ENCODE measurements around the gene MROH9. TPM values are rescaled to one million over a fixed set of nuclear protein-coding genes. Genes with fewer than 3 reads are reported as not detected.

MROH9 gene
- total and polyA plus RNA-seq, 2 experiments from 2014 or later: 0.15 to 0.23 TPM

GRCh38 chr1:171014880-171015279, 79.5 kb downstream of the MROH9 start:
- H3K9me2 ChIP-seq (replicated peaks; ENCODE audit: insufficient read depth): no peaks in the 10 kb centered on the region
- H3K27ac ChIP-seq: no peak overlapping the region
- H3K4me1 ChIP-seq (ENCODE audit: insufficient read depth): no peaks in the 10 kb centered on the region
- no peak overlapping the region for H3K4me3 ChIP-seq
- no peaks in the 10 kb centered on the region for H4K20me1 ChIP-seq (ENCODE audit: insufficient read depth, poor library complexity, severe bottlenecking)
- H3K9me3 ChIP-seq (ENCODE audit: low read depth): no peaks in the 10 kb centered on the region
- TF ChIP-seq EZH2 (IDR thresholded peaks at IDR 0.05; ENCODE audit: borderline replicate concordance) (no peak), CTCF (IDR thresholded peaks at IDR 0.05; ENCODE audit: poor library complexity) (no peak), EZH2phosphoT487 (IDR thresholded peaks at IDR 0.05; ENCODE audit: low read depth, severe bottlenecking, unreplicated experiment) (no peak)
- no peaks in the 10 kb centered on the region for H3K79me2 ChIP-seq
- 76% methylated on average over 4 of the region's 4 CpGs for WGBS (ENCODE audit: low lambda C conversion rate, missing lambda C conversion rate)
- DNase-seq (ENCODE audit: low spot score): no peak
- H3K4me2 ChIP-seq: no peak overlapping the region
- no peaks in the 10 kb centered on the region for H3K27me3 ChIP-seq
- no peak overlapping the region for H2AFZ ChIP-seq
- no peaks in the 10 kb centered on the region for H3K36me3 ChIP-seq (replicated peaks; ENCODE audit: insufficient read depth, low read depth)

DNA sequence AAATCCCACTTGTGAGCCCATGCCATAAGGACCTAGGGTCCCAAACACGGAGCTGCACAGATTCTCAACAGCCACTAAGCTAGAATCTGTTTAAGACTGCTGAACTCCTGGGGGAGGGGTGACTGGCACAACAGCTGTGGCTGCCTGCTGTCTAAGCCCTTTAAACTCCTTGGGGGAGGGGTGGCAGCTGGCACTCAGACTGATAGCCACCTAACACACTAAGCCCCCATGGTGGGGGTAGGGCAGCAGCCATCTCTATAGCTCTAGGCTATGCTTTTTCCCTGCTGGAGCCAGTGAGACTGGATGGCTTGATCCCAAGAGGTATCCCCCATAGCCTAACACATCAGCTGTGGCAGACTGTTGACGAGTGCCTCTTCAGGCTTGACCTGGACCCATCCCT, 82.1 kb downstream of the MROH9 start:
- H3K27me3 ChIP-seq: no peaks in the 10 kb centered on the region
- H3K9me2 ChIP-seq (replicated peaks; ENCODE audit: insufficient read depth): no peaks in the 10 kb centered on the region
- H3K4me3 ChIP-seq: no peak overlapping the region
- 96% methylated on average over 2 of the region's 2 CpGs for WGBS (ENCODE audit: low lambda C conversion rate, missing lambda C conversion rate)
- no peaks in the 10 kb centered on the region for H3K79me2 ChIP-seq
- DNase-seq (ENCODE audit: low spot score): no peak
- no peaks in the 10 kb centered on the region for H4K20me1 ChIP-seq (ENCODE audit: insufficient read depth, poor library complexity, severe bottlenecking)
- H3K4me2 ChIP-seq: no peak overlapping the region
- TF ChIP-seq EZH2 (IDR thresholded peaks at IDR 0.05; ENCODE audit: borderline replicate concordance): no peak
- no peak for TF ChIP-seq CTCF (IDR thresholded peaks at IDR 0.05; ENCODE audit: poor library complexity)
- no peak for TF ChIP-seq EZH2phosphoT487 (IDR thresholded peaks at IDR 0.05; ENCODE audit: low read depth, severe bottlenecking, unreplicated experiment)
- H3K27ac ChIP-seq: no peak overlapping the region
- H3K4me1 ChIP-seq (ENCODE audit: insufficient read depth): no peaks in the 10 kb centered on the region
- no peaks in the 10 kb centered on the region for H3K36me3 ChIP-seq (replicated peaks; ENCODE audit: insufficient read depth, low read depth)
- no peak overlapping the region for H2AFZ ChIP-seq
- H3K9me3 ChIP-seq (ENCODE audit: low read depth): no peaks in the 10 kb centered on the region

- DNase-seq (ENCODE audit: low spot score): no peak
- H3K4me3 ChIP-seq: no peak overlapping the region
- no peaks in the 10 kb centered on the region for H3K9me2 ChIP-seq (replicated peaks; ENCODE audit: insufficient read depth)
- no peaks in the 10 kb centered on the region for H3K79me2 ChIP-seq
- TF ChIP-seq CTCF (IDR thresholded peaks at IDR 0.05; ENCODE audit: poor library complexity) (no peak), EZH2 (IDR thresholded peaks at IDR 0.05; ENCODE audit: borderline replicate concordance) (no peak), EZH2phosphoT487 (IDR thresholded peaks at IDR 0.05; ENCODE audit: low read depth, severe bottlenecking, unreplicated experiment) (no peak)
- no peak overlapping the region for H3K27ac ChIP-seq
- H3K9me3 ChIP-seq (ENCODE audit: low read depth): no peaks in the 10 kb centered on the region
- no peaks in the 10 kb centered on the region for H3K36me3 ChIP-seq (replicated peaks; ENCODE audit: insufficient read depth, low read depth)
- H4K20me1 ChIP-seq (ENCODE audit: insufficient read depth, poor library complexity, severe bottlenecking): no peaks in the 10 kb centered on the region
- no peak overlapping the region for H3K4me2 ChIP-seq
- 85% methylated on average over 4 of the region's 4 CpGs for WGBS (ENCODE audit: low lambda C conversion rate, missing lambda C conversion rate)
- H2AFZ ChIP-seq: no peak overlapping the region
- H3K27me3 ChIP-seq: no peaks in the 10 kb centered on the region
- no peaks in the 10 kb centered on the region for H3K4me1 ChIP-seq (ENCODE audit: insufficient read depth)
Measured at GRCh38 chr1:171019971-171020370, 84.6 kb downstream of the MROH9 start.
